Measurements from ENCODE around the gene DAB2IP. TPM values are rescaled to one million over a fixed set of nuclear protein-coding genes. Genes with fewer than 3 reads are reported as not detected.
A peak's percentile ranks its signal among the peaks of the same experiment; 100 is the strongest.

Gene DAB2IP
- total and polyA plus RNA-seq, 4 donors, result 2.3 to 13.1 (median 5.4) TPM

DNA sequence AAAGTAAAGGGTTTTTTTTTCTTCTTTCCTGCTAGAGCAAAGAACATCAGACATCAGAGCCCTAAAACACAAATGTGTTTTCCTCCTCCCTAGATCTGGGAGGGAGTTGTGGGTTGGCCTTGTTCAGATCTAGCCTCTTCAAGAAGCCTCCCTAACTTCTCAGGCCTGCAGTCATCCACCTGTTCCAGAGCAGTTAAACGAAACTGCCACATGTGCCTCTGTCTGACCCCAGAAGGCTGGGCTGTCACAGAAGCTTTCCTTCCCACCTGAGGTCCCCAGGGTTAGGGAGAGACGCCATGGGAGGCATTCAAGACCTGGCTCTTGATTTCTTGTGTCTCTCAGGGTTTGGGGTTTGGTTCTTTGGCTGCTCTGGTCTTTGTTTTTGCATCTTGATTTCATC, 87.0 kb downstream of the DAB2IP start:
- H3K9me3 ChIP-seq (ENCODE audit: control insufficient read depth in 4 of 4, low read length in 3 of 4), result no peaks in the 10 kb centered on the region
- DNase-seq (ENCODE audit: low spot score), result no peak
- peaks cover 0 to 24% (median 14%) of the 10 kb centered on the region in 4 donors for H3K4me1 ChIP-seq (ENCODE audit: control insufficient read depth in 4 of 4, insufficient read depth in 4 of 4, low read length in 3 of 4)
- no peaks in the 10 kb centered on the region for H3K27me3 ChIP-seq (ENCODE audit: control insufficient read depth in 4 of 4, insufficient read depth in 4 of 4, low read length in 3 of 4)
- no peak overlapping the region for H3K4me3 ChIP-seq (ENCODE audit: low read depth in 1 of 3, low read length in 3 of 3)
- no peak overlapping the region for H3K27ac ChIP-seq (ENCODE audit: low read depth in 1 of 2, low read length in 2 of 2)
- TF ChIP-seq NR2F2 (IDR thresholded peaks at IDR 0.05) (no peak), YY1 (IDR thresholded peaks at IDR 0.05) (no peak), ATF3 (IDR thresholded peaks at IDR 0.05) (no peak), FOXA1 (IDR thresholded peaks at IDR 0.05) (no peak), FOXA2 (IDR thresholded peaks at IDR 0.05) (no peak), CTCF (IDR thresholded peaks at IDR 0.05; ENCODE audit: low read depth, low read length, missing input control) (no peak), SP1 (IDR thresholded peaks at IDR 0.05) (no peak), HNF4A (conservative IDR thresholded peaks at IDR 0.05) (no peak), MAX (IDR thresholded peaks at IDR 0.05) (no peak), JUND (IDR thresholded peaks at IDR 0.05) (no peak), RXRA (IDR thresholded peaks at IDR 0.05) (no peak), GABPA (IDR thresholded peaks at IDR 0.05 in 1 of 2, conservative IDR thresholded peaks at IDR 0.05 in 1 of 2) (no peak), RAD21 (IDR thresholded peaks at IDR 0.05) (no peak), HNF4G (IDR thresholded peaks at IDR 0.05) (no peak), TAF1 (conservative IDR thresholded peaks at IDR 0.05) (no peak)
- TF ChIP-seq, protein P1, sequence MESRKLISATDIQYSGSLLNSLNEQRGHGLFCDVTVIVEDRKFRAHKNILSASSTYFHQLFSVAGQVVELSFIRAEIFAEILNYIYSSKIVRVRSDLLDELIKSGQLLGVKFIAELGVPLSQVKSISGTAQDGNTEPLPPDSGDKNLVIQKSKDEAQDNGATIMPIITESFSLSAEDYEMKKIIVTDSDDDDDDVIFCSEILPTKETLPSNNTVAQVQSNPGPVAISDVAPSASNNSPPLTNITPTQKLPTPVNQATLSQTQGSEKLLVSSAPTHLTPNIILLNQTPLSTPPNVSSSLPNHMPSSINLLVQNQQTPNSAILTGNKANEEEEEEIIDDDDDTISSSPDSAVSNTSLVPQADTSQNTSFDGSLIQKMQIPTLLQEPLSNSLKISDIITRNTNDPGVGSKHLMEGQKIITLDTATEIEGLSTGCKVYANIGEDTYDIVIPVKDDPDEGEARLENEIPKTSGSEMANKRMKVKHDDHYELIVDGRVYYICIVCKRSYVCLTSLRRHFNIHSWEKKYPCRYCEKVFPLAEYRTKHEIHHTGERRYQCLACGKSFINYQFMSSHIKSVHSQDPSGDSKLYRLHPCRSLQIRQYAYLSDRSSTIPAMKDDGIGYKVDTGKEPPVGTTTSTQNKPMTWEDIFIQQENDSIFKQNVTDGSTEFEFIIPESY (IDR thresholded peaks at IDR 0.05), result no peak
- H3K9ac ChIP-seq (ENCODE audit: low read depth in 1 of 2, low read length in 2 of 2), result peak overlapping the region in 1 of 2 donors; percentile 55
- no peaks in the 10 kb centered on the region for H3K36me3 ChIP-seq (ENCODE audit: control insufficient read depth in 4 of 4, insufficient read depth in 3 of 4, low read depth in 1 of 4, low read length in 3 of 4)
- 84% methylated on average over 2 of the region's 2 CpGs for WGBS

GRCh38 chr9:121738968-121739367, 87.5 kb downstream of the DAB2IP start:
- WGBS, result 31% methylated on average over 1 of the region's 1 CpG
- H3K4me3 ChIP-seq (ENCODE audit: low read depth in 1 of 3, low read length in 3 of 3), result no peak overlapping the region
- peak; percentile 34 to 48 for TF ChIP-seq HNF4A (conservative IDR thresholded peaks at IDR 0.05)
- TF ChIP-seq ATF3 (IDR thresholded peaks at IDR 0.05), result no peak
- H3K27me3 ChIP-seq (ENCODE audit: control insufficient read depth in 4 of 4, insufficient read depth in 4 of 4, low read length in 3 of 4), result no peaks in the 10 kb centered on the region
- H3K27ac ChIP-seq (ENCODE audit: low read depth in 1 of 2, low read length in 2 of 2), result no peak overlapping the region
- no peak for DNase-seq (ENCODE audit: low spot score)
- no peaks in the 10 kb centered on the region for H3K36me3 ChIP-seq (ENCODE audit: control insufficient read depth in 4 of 4, insufficient read depth in 3 of 4, low read depth in 1 of 4, low read length in 3 of 4)
- no peak overlapping the region for H3K9ac ChIP-seq (ENCODE audit: low read depth in 1 of 2, low read length in 2 of 2)
- peaks cover 0 to 29% (median 16%) of the 10 kb centered on the region in 4 donors for H3K4me1 ChIP-seq (ENCODE audit: control insufficient read depth in 4 of 4, insufficient read depth in 4 of 4, low read length in 3 of 4)
- H3K9me3 ChIP-seq (ENCODE audit: control insufficient read depth in 4 of 4, low read length in 3 of 4), result no peaks in the 10 kb centered on the region

All from liver (tissue), 9 donors.